Astrocyte (in vitro differentiated cells and primary cell): ENCODE results near the gene CBX8. TPM values are rescaled to one million over a fixed set of nuclear protein-coding genes. Genes with fewer than 3 reads are reported as not detected.

Experiments
- DNase-seq: peaks from one replicate; pipeline ENCODE4 v3.0.0-alpha.2; 2010; ENCODE audit warnings: low read depth
- FAIRE-seq: peaks from 2 replicates; lab custom pipeline; 2011; peaks lifted over from hg19 to GRCh38; lab: Jason Lieb, UNC
- H2AFZ ChIP-seq: 2 replicates; pipeline ENCODE4 v1.6.0; 2012; ENCODE audit warnings: low read depth, low read length, inconsistent platforms
- H3K27ac ChIP-seq: 2 replicates; pipeline ENCODE4 v1.5.1; 2011; ENCODE audit warnings: low read depth, low read length, inconsistent platforms
- H3K27me3 ChIP-seq: 2 replicates; pipeline ENCODE4 v1.6.0; 2011; ENCODE audit warnings: low read length, inconsistent platforms; ENCODE audit not compliant: insufficient read depth
- H3K36me3 ChIP-seq: 2 replicates; pipeline ENCODE4 v1.5.1; 2011; ENCODE audit warnings: low read length, inconsistent platforms; ENCODE audit not compliant: insufficient read depth
- H3K4me1 ChIP-seq: 2 replicates; pipeline ENCODE4 v1.5.1; 2011; ENCODE audit warnings: low read length, inconsistent platforms; ENCODE audit not compliant: insufficient read depth
- H3K4me2 ChIP-seq: 2 replicates; pipeline ENCODE4 v1.6.0; 2012; ENCODE audit warnings: low read length, inconsistent platforms
- H3K4me3 ChIP-seq: 2 replicates; pipeline ENCODE4 v1.5.1; 2011; ENCODE audit warnings: low read depth, mild to moderate bottlenecking, low read length, inconsistent platforms; ENCODE audit not compliant: insufficient read depth
- H3K79me2 ChIP-seq: 2 replicates; pipeline ENCODE4 v1.6.0; 2012; ENCODE audit warnings: mild to moderate bottlenecking, low read length, inconsistent platforms; ENCODE audit not compliant: insufficient read depth
- H3K9ac ChIP-seq: 2 replicates; pipeline ENCODE4 v1.6.0; 2012; ENCODE audit warnings: mild to moderate bottlenecking, low read length, inconsistent platforms
- H3K9me3 ChIP-seq: 2 replicates; pipeline ENCODE4 v1.5.1; 2012; ENCODE audit warnings: low read depth, mild to moderate bottlenecking, low read length, inconsistent platforms; ENCODE audit not compliant: insufficient read depth
- H4K20me1 ChIP-seq: 2 replicates; pipeline ENCODE4 v1.6.0; 2012; ENCODE audit warnings: low read length, inconsistent platforms; ENCODE audit not compliant: insufficient read depth
- H3K27ac Mint-ChIP-seq: one replicate; pipeline ENCODE4 v1.8.0; 2021; ENCODE audit warnings: mild to moderate bottlenecking, mixed read lengths; ENCODE audit not compliant: unreplicated experiment
- H3K27me3 Mint-ChIP-seq: one replicate; pipeline ENCODE4 v1.8.0; 2021; ENCODE audit warnings: low read depth, mixed read lengths; ENCODE audit not compliant: unreplicated experiment
- H3K36me3 Mint-ChIP-seq: one replicate; pipeline ENCODE4 v1.8.0; 2021; ENCODE audit warnings: low read depth, mixed read lengths; ENCODE audit not compliant: unreplicated experiment
- H3K4me1 Mint-ChIP-seq: one replicate; pipeline ENCODE4 v1.8.0; 2021; ENCODE audit warnings: low read depth, mixed read lengths; ENCODE audit not compliant: unreplicated experiment
- H3K4me3 Mint-ChIP-seq: one replicate; pipeline ENCODE4 v1.8.0; 2021; ENCODE audit warnings: mild to moderate bottlenecking, moderate library complexity, mixed read lengths; ENCODE audit not compliant: unreplicated experiment
- H3K9me3 Mint-ChIP-seq: one replicate; pipeline ENCODE4 v1.8.0; 2021; ENCODE audit warnings: mild to moderate bottlenecking, mixed read lengths; ENCODE audit not compliant: unreplicated experiment
- EZH2 ChIP-seq: IDR thresholded peaks from 2 replicates; pipeline ENCODE4 v1.6.1; 2012; ENCODE audit warnings: mild to moderate bottlenecking, low read length, inconsistent platforms; ENCODE audit not compliant: insufficient read depth
- total RNA-seq: library from RNA; stranded (reverse); gene quantifications from 2 replicates; pipeline ENCODE4 v1.2.1, GENCODE V29; 2021
- TF ChIP-seq, protein P1 (sequence below): IDR thresholded peaks from 2 replicates; pipeline ENCODE4 v1.5.1; 2011; ENCODE audit warnings: low read depth, mild to moderate bottlenecking, inconsistent platforms, low read length, moderate library complexity; ENCODE audit not compliant: insufficient read depth

CBX8 gene
- total RNA-seq, 1 donor from 2014 or later: 3.4 TPM

- Histone ChIP-seq H3K27me3 (peaks cover 48% of the 10 kb centered on the region), H3K4me3 (no peak overlapping the region), H3K9ac (no peak overlapping the region), H3K36me3 (no peaks in the 10 kb centered on the region), H4K20me1 (peaks cover 22% of the 10 kb centered on the region), H2AFZ (peak overlapping the region; percentile 25), H3K4me2 (peak overlapping the region; percentile 66), H3K9me3 (no peaks in the 10 kb centered on the region), H3K4me1 (peaks cover 14% of the 10 kb centered on the region), H3K27ac (no peak overlapping the region), H3K79me2 (no peaks in the 10 kb centered on the region)
- TF ChIP-seq, protein P1, sequence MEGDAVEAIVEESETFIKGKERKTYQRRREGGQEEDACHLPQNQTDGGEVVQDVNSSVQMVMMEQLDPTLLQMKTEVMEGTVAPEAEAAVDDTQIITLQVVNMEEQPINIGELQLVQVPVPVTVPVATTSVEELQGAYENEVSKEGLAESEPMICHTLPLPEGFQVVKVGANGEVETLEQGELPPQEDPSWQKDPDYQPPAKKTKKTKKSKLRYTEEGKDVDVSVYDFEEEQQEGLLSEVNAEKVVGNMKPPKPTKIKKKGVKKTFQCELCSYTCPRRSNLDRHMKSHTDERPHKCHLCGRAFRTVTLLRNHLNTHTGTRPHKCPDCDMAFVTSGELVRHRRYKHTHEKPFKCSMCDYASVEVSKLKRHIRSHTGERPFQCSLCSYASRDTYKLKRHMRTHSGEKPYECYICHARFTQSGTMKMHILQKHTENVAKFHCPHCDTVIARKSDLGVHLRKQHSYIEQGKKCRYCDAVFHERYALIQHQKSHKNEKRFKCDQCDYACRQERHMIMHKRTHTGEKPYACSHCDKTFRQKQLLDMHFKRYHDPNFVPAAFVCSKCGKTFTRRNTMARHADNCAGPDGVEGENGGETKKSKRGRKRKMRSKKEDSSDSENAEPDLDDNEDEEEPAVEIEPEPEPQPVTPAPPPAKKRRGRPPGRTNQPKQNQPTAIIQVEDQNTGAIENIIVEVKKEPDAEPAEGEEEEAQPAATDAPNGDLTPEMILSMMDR: peak; percentile 20
- TF ChIP-seq EZH2: peak; percentile 94
- H3K9me3 Mint-ChIP-seq: peaks cover 5% of the 10 kb centered on the region
- DNase-seq (no peak), FAIRE-seq (no peak)
- peaks cover 10% of the 10 kb centered on the region for H3K4me1 Mint-ChIP-seq
- peaks cover 2% of the 10 kb centered on the region for H3K36me3 Mint-ChIP-seq
- peaks cover 44% of the 10 kb centered on the region for H3K27me3 Mint-ChIP-seq
- no peak overlapping the region for H3K4me3 Mint-ChIP-seq
- no peak overlapping the region for H3K27ac Mint-ChIP-seq
Measured at GRCh38 chr17:79789943-79790804, 6.7 kb downstream of the CBX8 start.

- DNase-seq: no peak
- Histone ChIP-seq H3K79me2 (no peaks in the 10 kb centered on the region), H4K20me1 (peaks cover 16% of the 10 kb centered on the region), H3K9me3 (no peaks in the 10 kb centered on the region), H2AFZ (peak overlapping the region; percentile 25), H3K4me1 (peaks cover 14% of the 10 kb centered on the region), H3K9ac (no peak overlapping the region), H3K36me3 (no peaks in the 10 kb centered on the region), H3K27ac (no peak overlapping the region), H3K4me3 (no peak overlapping the region), H3K4me2 (peak overlapping the region; percentile 66), H3K27me3 (peaks cover 48% of the 10 kb centered on the region)
- peaks cover 2% of the 10 kb centered on the region for H3K36me3 Mint-ChIP-seq
- TF ChIP-seq, protein P1: no peak
- TF ChIP-seq EZH2: no peak
- H3K4me1 Mint-ChIP-seq: peaks cover 10% of the 10 kb centered on the region
- H3K4me3 Mint-ChIP-seq: peak overlapping the region; percentile 42
- peaks cover 43% of the 10 kb centered on the region for H3K27me3 Mint-ChIP-seq
- FAIRE-seq: no peak
- H3K9me3 Mint-ChIP-seq: peaks cover 5% of the 10 kb centered on the region
- H3K27ac Mint-ChIP-seq: peak overlapping the region; percentile 41
Measured at GRCh38 chr17:79788989-79789942, 7.6 kb downstream of the CBX8 start.
